ENCODE results near the gene DARS1.
"Not testable (repeated sequence)": the region's sequence is repeated elsewhere in the genome, so short reads cannot be mapped to it uniquely, and the experiment has no call there.

The DARS1 gene

DNA sequence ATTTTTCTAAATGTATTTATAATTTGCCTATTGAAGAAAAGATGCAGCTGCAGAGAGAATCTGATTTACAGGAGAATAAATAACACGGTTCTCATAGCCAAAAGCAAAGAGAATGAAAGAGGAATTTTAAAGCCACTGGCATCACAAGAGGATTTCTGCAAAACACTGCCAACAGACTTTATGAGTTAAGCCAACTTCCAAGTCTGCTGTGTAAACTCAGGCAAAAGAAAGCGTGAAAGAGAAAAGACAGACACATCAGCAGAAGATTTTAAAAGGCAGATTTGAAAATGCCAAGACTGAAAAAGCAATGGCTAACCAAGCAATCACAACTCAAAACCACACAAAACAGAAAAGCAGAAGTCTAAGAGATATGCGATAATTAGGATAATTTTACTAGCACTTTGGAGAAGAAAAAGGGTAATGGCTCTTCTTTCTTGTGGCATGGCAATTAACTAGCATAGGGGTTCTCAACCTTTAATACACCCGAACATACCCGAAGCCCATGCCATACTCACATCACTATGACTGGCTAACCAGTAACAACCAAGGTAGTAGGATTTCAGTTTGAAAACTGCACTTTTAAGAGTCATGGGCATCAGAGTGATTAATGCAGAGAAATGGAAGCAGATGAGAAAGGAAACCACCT, 4.9 kb downstream of the DARS1 start:
- DNase-seq, result no peak

DNA sequence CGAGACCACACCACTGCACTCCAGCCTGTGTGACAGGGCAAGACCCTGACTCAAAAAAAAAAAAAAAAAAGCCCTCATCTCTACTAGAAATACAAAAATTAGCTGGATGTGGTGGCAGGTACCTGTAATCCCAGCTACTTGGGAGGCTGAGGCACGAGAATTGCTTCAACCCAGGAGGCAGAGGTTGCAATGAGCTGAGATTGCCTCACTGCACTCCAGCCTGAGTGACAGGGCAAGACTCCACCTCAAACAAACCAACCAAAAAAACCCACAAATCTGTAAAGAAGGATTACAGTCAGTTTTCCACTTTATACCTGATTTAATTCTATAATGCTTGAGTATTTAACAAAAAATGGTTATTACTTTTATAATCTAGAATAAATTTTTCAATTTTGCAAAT, 9.7 kb downstream of the DARS1 start:
- no peak for DNase-seq

DNA sequence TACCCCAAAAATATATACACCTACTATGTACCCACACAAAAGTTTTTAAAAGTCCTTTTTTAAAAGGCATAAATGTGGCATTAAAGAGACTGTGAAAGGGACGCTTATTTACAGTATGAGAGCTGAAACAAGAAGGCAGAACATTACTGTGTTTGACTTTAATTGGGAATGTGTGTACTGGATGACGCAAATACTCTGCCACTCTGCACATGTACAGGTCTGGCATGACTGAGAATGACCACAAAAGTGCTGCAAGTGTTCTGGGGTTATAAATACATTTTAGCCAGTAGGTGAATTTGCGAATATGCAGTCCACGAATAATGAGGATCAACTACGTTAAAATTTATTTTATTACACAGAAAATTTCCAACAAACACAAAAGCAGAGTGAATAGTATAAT, 11.4 kb downstream of the DARS1 start:
- no peak for DNase-seq

DNA sequence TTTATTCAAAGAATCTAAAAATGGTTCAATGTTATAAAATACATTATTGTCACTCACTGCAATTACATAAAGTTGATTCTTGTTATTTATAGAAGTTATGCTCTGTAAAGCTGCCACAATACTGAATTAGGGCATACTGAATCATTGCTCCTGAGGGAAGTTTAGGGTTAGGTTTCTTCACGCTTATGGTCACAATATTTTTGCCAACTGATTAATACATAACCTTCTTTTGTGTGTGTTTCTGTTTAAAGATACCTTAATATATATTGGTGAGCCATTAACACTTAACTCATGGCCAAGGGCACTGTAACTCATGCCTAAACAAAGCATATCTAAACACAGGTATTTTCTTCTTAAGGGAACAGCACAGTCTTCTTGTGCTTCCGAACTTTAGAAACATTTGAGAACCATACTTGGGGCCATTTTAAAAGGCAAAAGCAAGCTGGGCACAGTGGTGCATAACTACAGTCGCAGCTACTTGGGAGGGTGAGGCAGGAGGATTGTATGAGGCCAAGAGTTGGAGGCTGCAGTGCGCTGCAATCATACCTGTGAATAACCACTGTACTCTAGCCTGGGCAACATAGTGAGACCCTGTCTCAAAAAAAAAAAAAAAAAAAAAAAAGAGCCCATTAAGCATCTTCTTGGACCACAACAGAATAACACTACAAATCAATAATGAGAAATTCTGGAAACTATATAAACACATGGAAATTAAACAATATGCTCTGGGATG, 15.6 kb downstream of the DARS1 start:
- DNase-seq, result no peak

DNA sequence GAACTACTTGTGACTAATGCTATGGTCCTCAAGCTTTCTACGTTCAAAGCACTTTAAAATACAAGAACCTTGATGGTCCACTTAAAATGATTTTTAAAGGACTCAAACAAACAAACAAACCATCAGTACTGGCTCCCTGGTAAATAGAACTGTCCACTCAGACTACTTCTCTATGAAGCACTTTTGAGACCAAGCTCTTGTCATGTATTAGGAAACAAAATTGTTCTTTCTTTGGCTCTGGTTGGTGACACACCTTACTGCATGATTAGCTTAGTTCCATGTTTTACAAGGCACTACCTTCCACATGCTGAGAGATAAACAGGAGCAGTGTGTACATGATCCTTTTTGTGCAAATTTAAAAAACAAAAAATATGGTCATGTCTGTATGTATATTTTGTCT, 19.7 kb downstream of the DARS1 start:
- no peak for DNase-seq

DNA sequence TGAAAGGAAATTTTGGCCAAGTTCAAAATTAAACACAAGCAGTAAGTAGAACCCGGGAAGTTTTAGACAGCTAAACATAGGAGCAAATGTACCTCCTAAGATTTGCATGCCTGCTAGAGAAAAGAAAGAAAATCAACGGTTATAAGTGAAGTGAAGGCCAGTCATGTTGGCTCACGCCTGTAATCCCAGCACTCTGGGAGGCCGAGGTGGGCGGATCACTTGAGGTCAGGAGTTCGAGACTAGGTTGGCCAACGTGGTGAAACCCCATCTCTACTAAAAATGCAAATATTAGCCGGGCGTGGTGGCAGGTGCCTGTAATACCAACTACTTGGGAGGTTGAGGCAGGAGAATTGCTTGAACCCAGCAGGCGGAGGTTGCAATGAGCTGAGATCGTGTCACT, 21.0 kb downstream of the DARS1 start:
- not testable (repeated sequence) for DNase-seq

DNA sequence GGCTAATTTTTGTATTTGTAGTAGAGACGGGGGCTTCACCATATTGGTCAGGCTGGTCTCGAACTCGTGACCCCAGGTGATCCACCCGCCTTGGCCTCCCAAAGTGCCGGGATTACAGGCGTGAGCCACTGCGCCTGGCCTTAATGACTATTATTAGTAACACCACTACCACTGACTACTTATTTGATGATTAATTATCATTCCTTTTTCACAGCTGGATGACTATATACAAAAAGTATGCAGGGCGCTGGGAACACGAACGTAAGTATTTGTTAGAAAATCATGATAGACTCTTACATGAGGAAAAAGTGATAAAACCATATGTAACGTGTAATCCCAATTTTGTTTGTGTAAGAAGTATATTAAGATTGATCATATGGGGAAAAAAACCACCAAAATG, 21.6 kb downstream of the DARS1 start:
- no peak for DNase-seq

DNA sequence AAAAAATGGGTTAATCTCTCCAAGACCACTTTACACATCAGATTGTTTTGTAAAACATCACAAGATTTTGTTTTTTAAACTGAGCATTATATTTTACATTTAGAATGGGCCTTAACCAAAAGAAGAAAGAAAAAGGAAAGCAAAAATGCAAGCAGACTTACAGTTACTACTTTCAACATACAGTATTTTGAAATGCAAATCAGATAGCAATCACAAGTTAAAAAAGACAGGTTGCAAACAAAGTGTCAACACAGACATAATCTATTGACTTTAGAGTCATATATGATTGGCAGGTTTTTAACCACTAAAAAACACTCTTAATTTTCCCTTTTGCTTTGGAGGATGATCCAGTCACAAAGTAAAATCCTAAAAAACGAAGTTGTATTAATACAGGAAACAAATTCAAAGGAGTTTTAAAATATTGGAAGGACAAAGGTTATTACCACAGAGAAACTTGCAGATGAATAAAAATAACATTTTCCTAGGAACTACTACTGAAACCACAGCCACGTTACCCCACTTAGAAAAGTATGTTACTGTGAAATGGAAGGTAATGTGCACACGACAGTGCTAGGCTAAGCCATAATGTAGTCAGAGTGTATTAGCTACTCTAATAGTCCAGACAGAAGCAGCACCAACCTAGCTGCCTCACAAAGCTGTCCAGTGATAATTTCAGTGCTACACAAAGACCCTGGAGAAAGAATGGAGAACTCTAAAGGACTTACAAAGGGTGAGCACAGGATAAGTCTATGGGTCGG, 22.9 kb downstream of the DARS1 start:
- DNase-seq, result peak in 1 of 5 donors; percentile 22

DNA sequence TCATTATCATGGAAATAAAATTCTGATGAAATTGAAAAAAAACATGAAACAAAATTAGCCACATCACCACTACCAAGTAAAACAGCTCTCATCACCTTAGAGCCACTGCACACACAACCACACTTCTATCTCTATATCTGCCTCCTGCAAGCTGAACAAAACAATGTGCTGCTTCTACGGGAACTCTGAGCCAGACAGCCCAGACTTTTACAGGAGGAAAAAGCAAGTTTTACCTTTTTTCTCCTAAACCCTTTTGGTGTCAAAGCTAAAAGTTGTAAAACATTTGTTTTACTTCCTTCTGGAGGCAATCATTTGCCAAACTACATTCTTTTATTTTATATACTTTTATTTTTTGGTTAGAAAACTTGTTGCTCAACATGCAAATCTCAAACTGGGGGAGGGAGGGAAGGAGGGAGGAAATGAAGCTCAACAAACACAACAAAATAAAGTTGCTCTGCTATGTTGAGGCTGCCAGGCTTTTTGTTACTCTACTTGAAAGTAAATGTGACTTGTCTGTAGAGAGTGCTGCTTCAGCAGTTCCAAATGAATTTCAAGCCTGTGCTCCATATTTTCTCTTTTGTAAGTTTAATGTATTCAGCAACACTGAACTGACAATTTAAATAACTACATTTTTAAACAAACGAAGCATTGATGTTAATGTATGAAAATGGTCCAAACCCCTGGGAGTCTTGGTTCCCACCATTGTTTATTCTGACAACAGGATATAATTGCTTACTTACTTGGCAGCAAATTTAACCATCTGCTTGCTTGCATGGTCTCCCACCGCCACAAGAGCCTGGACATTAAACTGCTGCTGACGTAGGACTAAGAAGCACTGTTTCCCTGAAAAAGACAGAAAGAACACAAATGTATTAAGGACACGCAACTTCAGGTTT, 24.5 kb downstream of the DARS1 start:
- DNase-seq, result peak in 1 of 5 donors; percentile 57

DNA sequence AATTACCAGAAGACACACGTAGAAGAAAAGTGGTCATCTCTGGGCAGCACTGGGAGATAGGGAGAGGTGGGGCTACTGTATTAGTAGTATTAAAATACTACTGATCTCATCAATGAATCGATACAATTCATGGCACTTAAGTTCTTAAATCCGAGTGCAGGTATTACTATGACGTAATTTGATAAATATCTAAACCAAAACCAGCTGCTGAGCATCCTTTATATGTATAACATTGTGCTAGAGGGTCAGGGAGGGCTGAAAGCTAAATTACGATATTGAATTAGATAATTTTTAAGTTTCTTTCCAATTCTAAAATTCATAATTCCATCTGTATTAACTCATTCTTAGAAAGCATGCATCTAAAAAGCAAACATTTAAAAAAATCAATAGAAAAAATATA, 25.3 kb downstream of the DARS1 start:
- DNase-seq, result no peak

DNA sequence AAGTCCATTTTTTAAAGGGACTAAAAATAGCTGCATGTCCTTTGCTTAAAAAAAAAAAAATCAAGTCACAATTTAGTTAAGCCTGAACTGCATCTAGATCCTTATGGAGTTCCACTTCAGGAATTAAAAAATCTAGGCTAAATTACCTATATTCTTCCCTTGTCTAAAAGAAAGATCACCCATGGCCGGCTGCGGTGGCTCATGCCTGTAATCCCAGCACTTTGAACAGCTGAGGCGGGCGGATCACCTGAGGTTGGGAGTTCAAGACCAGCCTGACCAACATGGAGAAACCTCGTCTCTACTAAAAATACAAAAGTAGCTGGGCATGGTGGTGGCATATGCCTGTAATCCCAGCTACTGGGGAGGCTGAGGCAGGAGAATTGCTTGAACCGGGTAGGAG, 26.5 kb downstream of the DARS1 start:
- not testable (repeated sequence) for DNase-seq

DNA sequence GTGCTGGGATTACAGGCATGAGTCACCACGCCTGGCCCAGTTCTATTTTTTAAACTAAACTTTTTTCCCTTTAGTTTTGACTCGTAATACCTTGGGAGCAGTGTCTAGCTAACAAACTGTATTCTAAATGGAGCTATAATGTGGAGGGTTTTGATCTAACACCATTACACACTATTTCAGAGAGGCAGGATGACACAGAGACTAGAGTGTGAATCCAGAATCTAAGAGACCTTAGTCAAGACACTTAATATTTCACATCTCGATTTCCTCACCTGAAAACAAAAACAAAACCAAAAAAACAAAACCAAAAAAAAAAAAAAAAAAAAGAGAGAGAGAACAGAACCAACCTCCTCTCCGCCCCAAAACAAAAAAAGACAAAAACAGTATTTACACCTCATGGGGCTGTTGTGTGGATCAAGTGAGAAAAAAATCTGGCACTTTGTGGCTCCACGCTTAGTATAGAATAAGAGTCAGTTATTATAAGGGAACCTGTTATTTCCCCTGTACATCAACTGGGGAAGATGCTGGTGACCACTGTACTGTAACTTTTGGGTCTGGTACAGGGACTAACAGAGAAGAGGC, 31.3 kb downstream of the DARS1 start:
- DNase-seq, result peak in 1 of 5 donors; percentile 14

DNA sequence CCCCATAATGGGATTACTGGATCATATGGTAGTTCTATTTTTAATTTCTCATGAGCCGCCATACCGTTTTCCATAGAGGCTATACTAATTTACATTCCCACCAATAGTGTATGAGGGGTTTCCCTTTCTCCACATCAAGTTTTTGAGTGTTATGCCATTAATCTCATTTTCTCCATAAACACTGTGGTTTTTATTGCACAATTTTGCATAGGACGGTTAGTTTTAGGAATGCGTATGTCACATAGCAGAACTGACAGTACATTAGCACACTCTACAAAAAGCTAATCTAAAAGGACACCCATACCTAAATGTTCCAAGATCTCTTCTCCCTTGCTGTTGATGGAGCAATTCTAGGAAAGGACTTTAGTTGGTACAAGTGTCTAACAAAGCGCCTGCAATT, 32.5 kb downstream of the DARS1 start:
- DNase-seq, result no peak

DNA sequence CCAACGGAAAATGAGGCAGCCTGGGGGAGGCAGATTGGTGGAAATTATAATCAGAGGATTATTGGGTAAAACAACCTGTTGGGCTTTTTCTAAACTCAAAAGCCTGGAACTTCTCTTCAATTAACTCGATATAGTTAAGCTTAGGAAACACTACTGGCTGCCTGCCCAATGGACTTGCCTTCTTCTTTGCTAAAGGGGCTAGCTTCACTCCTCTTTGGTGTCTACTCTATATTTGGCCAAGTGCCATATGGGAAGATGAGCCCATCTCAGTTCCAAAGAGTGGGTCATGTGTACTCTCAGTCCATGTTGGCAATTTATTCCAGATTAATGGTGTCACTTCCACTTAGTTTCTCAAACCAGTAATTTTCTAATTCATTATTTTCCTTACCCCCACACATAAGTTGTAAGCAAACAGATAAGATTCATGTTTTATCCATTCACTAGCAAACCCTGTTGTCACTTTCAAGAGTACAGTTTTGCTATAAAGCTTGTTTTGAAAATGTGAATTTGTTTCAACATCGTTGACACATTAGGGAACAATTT, 34.3 kb downstream of the DARS1 start:
- DNase-seq, result no peak

DNA sequence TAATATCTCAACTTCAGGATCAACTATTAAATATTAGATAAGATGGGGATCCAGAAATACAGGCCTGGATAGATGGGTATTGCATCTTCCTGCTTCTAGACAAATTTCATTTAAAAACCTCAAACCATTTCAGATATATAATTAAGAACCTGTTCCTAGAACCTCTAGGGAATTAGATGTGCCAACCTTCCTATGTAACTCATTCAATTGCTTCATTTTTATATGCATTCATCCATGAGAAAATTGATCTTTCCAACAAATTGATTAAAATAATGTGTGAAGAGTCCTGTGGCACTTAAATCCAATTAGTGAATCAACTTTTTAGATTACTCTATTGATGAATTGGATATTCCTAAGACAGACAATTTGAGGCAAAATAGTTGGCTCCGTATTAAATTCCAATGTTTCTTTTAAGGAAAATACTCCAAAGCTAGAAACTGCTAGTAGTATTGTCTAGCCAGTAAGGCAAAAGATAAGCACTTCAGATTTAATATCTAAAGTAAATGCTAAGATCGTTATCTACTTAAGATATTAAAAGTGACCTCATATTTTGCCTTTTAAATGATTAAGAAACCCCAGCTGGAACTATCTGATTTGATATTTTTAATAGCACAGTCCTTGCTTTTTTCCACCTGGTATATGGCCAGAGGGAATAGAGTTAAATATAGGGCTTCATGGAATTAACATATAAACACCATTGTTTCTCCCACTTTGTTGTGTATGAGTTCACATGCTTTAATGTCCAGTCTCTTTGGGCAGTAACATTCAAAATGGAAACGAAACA, 35.8 kb downstream of the DARS1 start:
- DNase-seq, result no peak

DNA sequence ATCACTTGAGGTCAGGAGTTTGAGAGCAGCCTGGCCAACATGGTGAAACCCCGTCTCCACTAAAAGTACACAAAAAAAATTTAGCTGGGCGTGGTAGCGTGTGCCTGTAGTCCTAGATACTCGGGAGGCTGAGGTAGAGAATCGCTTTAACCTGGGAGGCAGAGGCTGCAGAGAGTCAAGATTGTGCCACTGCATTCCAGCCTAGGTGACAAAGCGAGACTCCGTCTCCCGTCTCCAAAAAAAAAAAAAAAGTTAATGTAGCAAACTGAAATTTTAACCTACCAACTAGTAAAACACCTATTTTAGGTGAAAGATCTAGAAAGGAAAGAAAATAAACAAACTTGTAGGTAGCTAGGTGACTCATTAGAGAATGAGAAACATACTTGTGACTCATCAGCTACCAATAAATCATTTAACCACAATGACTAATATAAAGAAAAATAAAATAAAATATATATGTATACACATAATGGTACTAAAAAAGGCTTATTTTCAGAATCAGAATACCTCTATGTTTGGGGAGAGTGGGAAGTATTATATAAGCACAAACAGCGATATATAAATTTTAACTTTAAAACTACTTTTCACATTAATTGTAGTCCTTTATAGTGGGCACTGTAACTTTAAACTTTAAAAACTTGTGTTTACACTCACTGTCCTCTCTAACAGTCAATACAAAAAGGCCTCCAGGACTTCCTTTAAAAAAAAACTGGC, 36.6 kb downstream of the DARS1 start:
- peak in 2 of 5 donors; percentile 23 to 64 for DNase-seq

DNA sequence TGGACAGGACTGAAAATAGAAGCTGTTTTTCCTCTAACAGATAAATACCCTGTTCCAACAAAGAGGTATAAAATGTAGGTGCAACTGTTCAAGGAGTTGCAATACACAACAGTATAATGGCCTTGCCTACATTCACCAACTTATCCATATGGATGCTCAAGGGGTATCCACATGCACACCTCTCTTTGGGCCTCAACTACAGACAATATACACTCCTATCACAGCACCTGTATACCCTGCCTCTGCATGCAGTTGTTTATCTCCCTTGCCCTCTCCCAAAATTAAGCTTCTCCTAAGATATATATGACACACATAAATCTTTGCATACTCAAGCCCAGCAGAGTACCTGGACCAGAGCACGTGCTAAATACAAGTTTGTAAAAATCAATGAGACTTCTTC, 37.3 kb downstream of the DARS1 start:
- DNase-seq, result no peak

DNA sequence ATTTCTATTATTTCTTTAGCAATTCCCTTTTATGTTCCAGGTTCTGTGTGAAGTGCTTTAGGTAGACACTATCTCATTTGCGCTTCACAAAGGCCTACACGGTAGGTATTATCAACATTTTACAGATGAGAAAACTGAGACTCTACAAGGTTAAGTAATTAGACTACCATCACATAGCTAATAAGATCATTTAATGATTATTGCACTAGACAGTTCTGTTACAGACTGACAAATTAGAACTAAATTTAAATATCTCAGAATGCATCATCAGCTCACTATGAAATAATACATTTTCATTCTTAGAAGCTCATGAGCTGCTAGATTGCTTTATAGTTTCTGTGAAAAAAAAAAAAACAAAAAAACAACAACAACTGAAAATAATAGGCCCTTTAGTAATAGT, 37.9 kb downstream of the DARS1 start:
- no peak for DNase-seq

DNA sequence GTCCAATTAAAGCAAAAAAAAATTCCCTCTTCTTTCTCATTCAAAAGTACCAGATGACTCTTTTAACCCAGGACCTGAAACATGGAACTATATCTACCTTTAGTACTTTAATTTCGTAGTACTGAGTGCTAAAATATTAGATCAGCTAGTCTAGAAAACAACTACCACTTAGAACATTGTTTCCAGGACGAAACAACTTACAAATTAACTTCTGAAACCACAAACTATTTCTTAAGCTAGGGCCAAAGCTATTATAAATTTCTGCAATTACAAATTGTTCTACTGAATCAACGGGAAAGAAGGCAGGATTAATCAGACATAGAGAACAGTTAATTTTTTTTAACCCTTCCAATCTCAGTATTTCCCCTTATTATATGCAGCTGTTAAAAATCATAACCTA, 39.9 kb downstream of the DARS1 start:
- no peak for DNase-seq

DNA sequence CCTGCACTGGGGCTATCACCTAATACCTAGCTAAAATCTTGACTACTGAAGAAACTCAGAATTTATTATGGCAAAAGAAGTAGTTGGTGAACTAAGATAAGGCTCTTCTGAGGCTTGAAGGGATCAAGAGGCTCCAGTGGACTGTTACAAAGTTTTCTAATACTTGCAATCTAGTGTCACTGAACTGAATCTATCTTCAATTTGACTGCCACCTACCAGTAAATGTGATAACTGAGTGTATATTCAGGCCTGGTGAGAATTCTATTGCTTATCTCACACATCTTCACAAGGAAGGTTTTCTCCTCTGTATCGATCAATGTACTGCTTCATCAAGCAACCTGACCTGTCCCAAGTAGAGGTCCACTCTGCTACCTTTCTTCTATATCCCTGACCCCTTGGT, 40.8 kb downstream of the DARS1 start:
- DNase-seq, result no peak

Measured in T-helper 1 cell (primary cell).